MM.1S (cell line): ENCODE measurements around the gene ZBTB2.

Source experiments
- EZH2 ChIP-seq: fragments of 300-600 bp; sonication (generic); optimal IDR thresholded peaks from 2 replicates; pipeline ENCODE3; 2017; ENCODE audit warnings: low read depth, mild to moderate bottlenecking, antibody characterized with exemption, low read length, mixed read lengths
- TF ChIP-seq, protein P1 (sequence below): fragments of 300-600 bp; sonication (generic); IDR thresholded peaks from 2 replicates; pipeline ENCODE4 v1.5.1; 2016; ENCODE audit warnings: antibody characterized with exemption, low read length, mixed read lengths

DNA sequence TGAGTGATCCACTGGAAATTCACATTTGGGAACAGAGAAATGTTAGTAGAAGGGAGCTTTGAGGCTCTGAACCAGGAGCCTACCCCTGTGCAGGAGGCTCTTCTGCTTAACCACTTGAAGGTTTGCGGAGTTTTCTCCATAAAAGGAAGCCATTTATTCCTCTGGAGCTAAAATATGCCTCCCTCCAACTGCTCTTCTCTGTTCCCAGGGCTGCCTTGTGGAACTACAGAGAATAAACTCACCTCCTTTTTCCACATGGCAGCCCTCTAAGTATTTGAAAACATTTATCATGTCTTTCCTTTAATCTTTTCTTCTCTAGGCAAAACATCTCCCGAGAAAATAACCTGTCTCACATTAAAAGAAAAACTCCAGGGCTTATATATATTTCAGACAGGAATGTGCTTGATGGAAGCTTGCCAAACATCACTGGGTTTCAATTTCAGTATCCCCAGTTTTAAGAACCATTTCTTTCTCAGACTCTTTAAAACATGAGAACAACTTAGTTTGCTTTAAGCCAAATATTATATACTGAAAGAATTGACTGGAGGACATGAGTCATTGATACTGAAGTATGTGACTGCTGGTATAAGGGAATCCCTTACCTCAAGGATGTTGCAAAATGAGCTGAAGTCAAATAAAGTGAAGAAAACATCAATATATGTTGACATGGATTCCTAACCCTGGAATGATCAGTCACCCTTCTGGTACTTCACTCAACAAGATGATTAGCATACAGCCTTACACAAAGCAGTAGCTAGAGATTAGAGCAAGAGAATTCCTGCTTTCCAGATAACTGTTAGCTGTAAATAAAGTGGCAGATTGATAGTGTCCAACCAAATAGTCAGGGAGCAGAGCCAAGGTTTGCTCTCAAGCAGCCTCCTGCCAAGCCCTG lies 74.0 kb downstream of the ZBTB2 start:
- TF ChIP-seq, protein P1, sequence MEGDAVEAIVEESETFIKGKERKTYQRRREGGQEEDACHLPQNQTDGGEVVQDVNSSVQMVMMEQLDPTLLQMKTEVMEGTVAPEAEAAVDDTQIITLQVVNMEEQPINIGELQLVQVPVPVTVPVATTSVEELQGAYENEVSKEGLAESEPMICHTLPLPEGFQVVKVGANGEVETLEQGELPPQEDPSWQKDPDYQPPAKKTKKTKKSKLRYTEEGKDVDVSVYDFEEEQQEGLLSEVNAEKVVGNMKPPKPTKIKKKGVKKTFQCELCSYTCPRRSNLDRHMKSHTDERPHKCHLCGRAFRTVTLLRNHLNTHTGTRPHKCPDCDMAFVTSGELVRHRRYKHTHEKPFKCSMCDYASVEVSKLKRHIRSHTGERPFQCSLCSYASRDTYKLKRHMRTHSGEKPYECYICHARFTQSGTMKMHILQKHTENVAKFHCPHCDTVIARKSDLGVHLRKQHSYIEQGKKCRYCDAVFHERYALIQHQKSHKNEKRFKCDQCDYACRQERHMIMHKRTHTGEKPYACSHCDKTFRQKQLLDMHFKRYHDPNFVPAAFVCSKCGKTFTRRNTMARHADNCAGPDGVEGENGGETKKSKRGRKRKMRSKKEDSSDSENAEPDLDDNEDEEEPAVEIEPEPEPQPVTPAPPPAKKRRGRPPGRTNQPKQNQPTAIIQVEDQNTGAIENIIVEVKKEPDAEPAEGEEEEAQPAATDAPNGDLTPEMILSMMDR: no peak
- TF ChIP-seq EZH2: no peak
